ENCODE results near the gene RAB40B. TPM values are rescaled to one million over a fixed set of nuclear protein-coding genes. Genes with fewer than 3 reads are reported as not detected.

The RAB40B gene
- total RNA-seq, 4 donors from 2014 or later = 4.1 to 18.5 (median 11.3) TPM

GRCh38 chr17:82653651-82654528, 44.6 kb downstream of the RAB40B start:
- no peaks in the 10 kb centered on the region for H3K27me3 ChIP-seq
- H3K4me1 ChIP-seq = no peaks in the 10 kb centered on the region
- H3K36me3 ChIP-seq = no peaks in the 10 kb centered on the region
- no peak overlapping the region for H3K27ac ChIP-seq
- intact Hi-C loops (cut with DNase I; ENCODE audit: low total_unique reads) = no loop called here
- TF ChIP-seq POLR2A (IDR thresholded peaks at IDR 0.05) = no peak
- H3K4me3 ChIP-seq = no peak overlapping the region
- DNase-seq = no peak
- no peaks in the 10 kb centered on the region for H3K9me3 ChIP-seq

- Histone ChIP-seq H3K36me3 (no peaks in the 10 kb centered on the region), H3K9me3 (no peaks in the 10 kb centered on the region), H3K27ac (no peak overlapping the region), H3K4me1 (peaks cover 0 to 6% of the 10 kb centered on the region in 2 donors), H3K4me3 (no peak overlapping the region), H3K27me3 (no peaks in the 10 kb centered on the region)
- DNase-seq = no peak
- no peak for TF ChIP-seq POLR2A (IDR thresholded peaks at IDR 0.05)
- intact Hi-C loops (cut with DNase I; ENCODE audit: low total_unique reads) = no loop called here
These were observed 47.8 kb downstream of the RAB40B start for GRCh38 chr17:82650723-82651122.

GRCh38 chr17:82649501-82650261, 48.8 kb downstream of the RAB40B start:
- TF ChIP-seq POLR2A (IDR thresholded peaks at IDR 0.05) (no peak), CTCF (IDR thresholded peaks at IDR 0.05) (no peak)
- peak; percentile 36 to 42 for DNase-seq

GRCh38 chr17:82648742-82649331, 49.7 kb downstream of the RAB40B start:
- Histone ChIP-seq H3K36me3 (no peaks in the 10 kb centered on the region), H3K27me3 (no peaks in the 10 kb centered on the region), H3K4me1 (peaks cover 0 to 6% of the 10 kb centered on the region in 2 donors), H3K27ac (peak overlapping the region; percentile 82 to 84), H3K4me3 (peak overlapping the region; percentile 16 to 32), H3K9me3 (no peaks in the 10 kb centered on the region)
- TF ChIP-seq CTCF (IDR thresholded peaks at IDR 0.05) = no peak
- TF ChIP-seq POLR2A (IDR thresholded peaks at IDR 0.05) = no peak
- intact Hi-C loops (cut with DNase I; ENCODE audit: low total_unique reads) = no loop called here
- DNase-seq = peak; percentile 75 to 77

More at GRCh38 chr17:82649501-82650261, 48.8 kb downstream of the RAB40B start:
- no peaks in the 10 kb centered on the region for H3K36me3 ChIP-seq
- peak overlapping the region in 1 of 2 donors; percentile 84 for H3K27ac ChIP-seq
- no peaks in the 10 kb centered on the region for H3K9me3 ChIP-seq
- H3K4me3 ChIP-seq = no peak overlapping the region
- H3K27me3 ChIP-seq = no peaks in the 10 kb centered on the region
- intact Hi-C loops (cut with DNase I; ENCODE audit: low total_unique reads) = no loop called here
- H3K4me1 ChIP-seq = peaks cover 0 to 6% of the 10 kb centered on the region in 2 donors

- Histone ChIP-seq H3K27ac (peak within 1 kb of the TSS; percentile 94 to 98), H3K4me3 (peak within 1 kb of the TSS; percentile 76 to 92), H3K36me3 (no peaks in the 10 kb centered on the region), H3K4me1 (peaks cover 0 to 6% of the 10 kb centered on the region in 2 donors), H3K27me3 (no peaks in the 10 kb centered on the region), H3K9me3 (no peaks in the 10 kb centered on the region)
- intact Hi-C loops (cut with DNase I; ENCODE audit: low total_unique reads) = no loop called here
- peak; percentile 95 to 96 for DNase-seq
- TF ChIP-seq CTCF (IDR thresholded peaks at IDR 0.05) = peak in 1 of 4 experiments; percentile 10
- TF ChIP-seq POLR2A (IDR thresholded peaks at IDR 0.05) = peak; percentile 92 to 99
These were observed 50.3 kb downstream of the RAB40B start, which contains the start of gene WDR45B for GRCh38 chr17:82648165-82648668. TSS of gene WDR45B (minus strand) at chr17:82648444. CDS start at chr17:82648340, 104 bp downstream.

All from uterus (tissue), 4 donors.